BJ (cell line): ENCODE results near the gene PKHD1. TPM values are rescaled to one million over a fixed set of nuclear protein-coding genes. Genes with fewer than 3 reads are reported as not detected.

Experiments used
- CTCF ChIA-PET: fragments of 350-600 bp; formaldehyde crosslinking; extraction: SDS; loops from one replicate; lab custom pipeline; 2021; ENCODE audit warnings: antibody characterized with exemption, inconsistent platforms; lab: Yijun Ruan, JAX
- POLR2A ChIA-PET: fragments of 300-600 bp; sonication (Branson Sonifier 250); formaldehyde crosslinking; extraction: SDS; loops from one replicate; lab custom pipeline; 2021; ENCODE audit warnings: antibody characterized with exemption; lab: Charles Lee
- DNase-seq: peaks from one replicate; pipeline ENCODE4 v3.0.0-alpha.2; 2011; ENCODE audit warnings: low read depth
- H3K27me3 ChIP-seq: 2 replicates; pipeline ENCODE4 v1.6.0; 2011; ENCODE audit warnings: low read length; ENCODE audit not compliant: control insufficient read depth, insufficient read depth
- H3K36me3 ChIP-seq: 2 replicates; pipeline ENCODE4 v1.5.1; 2011; ENCODE audit warnings: low read length; ENCODE audit not compliant: control insufficient read depth, insufficient read depth
- H3K4me3 ChIP-seq: 2 replicates; pipeline ENCODE4 v1.5.1; 2011; ENCODE audit warnings: low read depth, mild to moderate bottlenecking, control low read depth, low read length
- polyA plus RNA-seq: library from polyadenylated mRNA; depleted of rRNA; stranded (reverse); fragments of >200 nt; gene quantifications from 2 replicates; pipeline ENCODE4 v1.2.3, GENCODE V29; 2011
- TF ChIP-seq, protein P1 (sequence below): IDR thresholded peaks from 2 replicates; pipeline ENCODE4 v1.5.1; 2011; ENCODE audit warnings: low read depth, mild to moderate bottlenecking, control low read depth, inconsistent platforms, low read length, moderate library complexity; ENCODE audit not compliant: insufficient read depth

The PKHD1 gene
- polyA plus RNA-seq, 1 experiment, result not detected

DNA sequence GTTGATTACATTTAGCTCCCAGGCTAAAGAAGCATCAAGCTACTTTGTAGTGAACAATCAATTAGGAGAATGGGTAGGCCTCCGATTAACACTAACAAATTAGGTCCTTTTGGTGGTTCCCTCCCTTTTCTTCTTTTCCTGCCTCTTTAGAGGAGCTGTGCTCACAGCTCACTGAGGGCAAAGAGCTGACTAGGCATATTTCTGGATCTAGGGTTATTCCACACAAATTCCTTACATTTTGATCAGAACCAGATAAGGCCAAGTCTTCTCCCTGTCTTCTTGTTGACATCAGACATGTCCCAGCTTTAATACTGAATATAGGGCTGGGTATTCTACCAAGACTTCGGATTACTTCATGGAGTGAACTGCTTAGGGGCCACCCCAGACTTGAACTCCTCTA lies 119.1 kb downstream of the PKHD1 start:
- Histone ChIP-seq H3K4me3 (no peak overlapping the region), H3K27me3 (no peaks in the 10 kb centered on the region), H3K36me3 (no peaks in the 10 kb centered on the region)
- TF ChIP-seq, protein P1, sequence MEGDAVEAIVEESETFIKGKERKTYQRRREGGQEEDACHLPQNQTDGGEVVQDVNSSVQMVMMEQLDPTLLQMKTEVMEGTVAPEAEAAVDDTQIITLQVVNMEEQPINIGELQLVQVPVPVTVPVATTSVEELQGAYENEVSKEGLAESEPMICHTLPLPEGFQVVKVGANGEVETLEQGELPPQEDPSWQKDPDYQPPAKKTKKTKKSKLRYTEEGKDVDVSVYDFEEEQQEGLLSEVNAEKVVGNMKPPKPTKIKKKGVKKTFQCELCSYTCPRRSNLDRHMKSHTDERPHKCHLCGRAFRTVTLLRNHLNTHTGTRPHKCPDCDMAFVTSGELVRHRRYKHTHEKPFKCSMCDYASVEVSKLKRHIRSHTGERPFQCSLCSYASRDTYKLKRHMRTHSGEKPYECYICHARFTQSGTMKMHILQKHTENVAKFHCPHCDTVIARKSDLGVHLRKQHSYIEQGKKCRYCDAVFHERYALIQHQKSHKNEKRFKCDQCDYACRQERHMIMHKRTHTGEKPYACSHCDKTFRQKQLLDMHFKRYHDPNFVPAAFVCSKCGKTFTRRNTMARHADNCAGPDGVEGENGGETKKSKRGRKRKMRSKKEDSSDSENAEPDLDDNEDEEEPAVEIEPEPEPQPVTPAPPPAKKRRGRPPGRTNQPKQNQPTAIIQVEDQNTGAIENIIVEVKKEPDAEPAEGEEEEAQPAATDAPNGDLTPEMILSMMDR, result no peak
- POLR2A ChIA-PET, result no interaction called here
- CTCF ChIA-PET, result interaction anchor here (0.8 to 1.1 kb wide), 2 partner anchors 18 to 80 kb away, joined by 3 to 4 read pairs; no protein-coding TSS in a partner anchor
- DNase-seq, result no peak

DNA sequence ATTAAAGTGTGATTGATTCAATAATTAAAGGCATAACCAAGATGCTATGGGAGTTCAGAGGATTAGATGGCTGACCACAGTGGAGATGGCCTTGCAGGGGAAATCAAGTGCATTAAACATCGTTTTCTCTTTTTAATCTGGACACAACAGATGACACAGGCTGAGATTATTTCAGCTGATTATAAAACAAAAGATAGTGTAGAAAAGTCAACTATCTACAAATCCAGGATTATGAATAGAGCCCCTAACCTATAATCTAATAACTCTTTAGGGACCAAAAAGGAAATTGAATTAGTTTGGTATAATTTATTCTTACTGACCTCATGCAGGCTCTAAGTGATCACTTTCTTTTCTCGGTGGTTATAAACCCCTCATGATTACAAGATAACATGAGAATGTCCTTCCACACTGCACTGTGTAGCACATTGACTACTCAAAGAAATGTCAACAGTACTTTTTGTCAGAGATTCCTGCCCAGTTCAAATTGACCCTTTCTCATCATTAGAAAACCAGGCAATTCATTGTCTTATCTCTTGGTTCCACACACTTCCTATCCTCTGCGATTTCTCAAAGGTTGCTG lies 122.1 kb downstream of the PKHD1 start:
- ChIA-PET CTCF (interaction anchor here (1.3 to 1.5 kb wide), 2 partner anchors 9 to 85 kb away, joined by 5 to 6 read pairs; no protein-coding TSS in a partner anchor), POLR2A (no interaction called here)
- TF ChIP-seq, protein P1, result no peak
- no peaks in the 10 kb centered on the region for H3K36me3 ChIP-seq
- H3K4me3 ChIP-seq, result no peak overlapping the region
- DNase-seq, result no peak
- no peaks in the 10 kb centered on the region for H3K27me3 ChIP-seq

DNA sequence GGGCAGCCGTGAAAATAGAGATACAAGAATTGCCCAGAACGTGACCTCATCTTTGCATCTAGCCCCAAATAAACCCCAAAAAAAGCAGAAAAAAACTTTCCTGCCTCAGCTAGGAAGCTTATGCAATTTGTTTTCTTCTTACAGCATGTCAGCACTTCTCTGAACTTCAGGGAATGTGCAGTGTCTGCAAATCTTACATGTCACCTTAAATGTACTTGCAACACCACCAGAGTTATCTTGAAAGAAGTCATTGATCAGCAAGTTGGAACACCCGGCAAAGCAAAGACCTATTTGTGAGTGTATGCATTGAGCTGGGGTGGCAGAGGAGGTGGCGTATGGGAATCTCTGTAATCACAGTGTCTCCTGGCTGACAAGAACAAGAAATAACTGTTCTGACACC lies 123.4 kb downstream of the PKHD1 start:
- TF ChIP-seq, protein P1, result no peak
- no peak overlapping the region for H3K4me3 ChIP-seq
- no peak for DNase-seq
- no peaks in the 10 kb centered on the region for H3K27me3 ChIP-seq
- CTCF ChIA-PET, result interaction anchor here (0.7 to 1.5 kb wide), 5 partner anchors 10 to 1172 kb away, joined by 3 to 6 read pairs (median 4); no protein-coding TSS in a partner anchor
- H3K36me3 ChIP-seq, result no peaks in the 10 kb centered on the region
- POLR2A ChIA-PET, result no interaction called here

DNA sequence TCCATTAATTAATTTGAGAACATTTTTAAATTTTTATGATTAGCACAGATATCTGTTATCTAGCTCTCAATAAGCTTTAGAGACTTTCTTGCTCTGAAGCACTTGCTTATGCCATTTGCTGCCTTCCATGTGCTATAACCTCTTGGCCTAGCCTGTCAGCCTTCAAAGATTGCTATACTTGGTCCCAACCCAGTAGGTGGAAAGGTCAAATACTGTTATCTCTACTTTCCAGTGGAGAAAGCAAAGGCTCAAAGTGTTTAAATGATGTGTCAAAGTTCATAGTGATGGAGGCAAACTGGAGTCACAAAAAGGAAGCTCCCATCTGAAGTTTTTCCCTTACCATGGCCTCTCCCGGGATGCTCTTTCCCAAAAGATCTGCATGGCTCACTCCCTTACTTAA lies 125.1 kb downstream of the PKHD1 start:
- no peak overlapping the region for H3K4me3 ChIP-seq
- no peak for DNase-seq
- CTCF ChIA-PET, result no interaction called here
- no peaks in the 10 kb centered on the region for H3K27me3 ChIP-seq
- no peaks in the 10 kb centered on the region for H3K36me3 ChIP-seq
- POLR2A ChIA-PET, result no interaction called here
- TF ChIP-seq, protein P1, result no peak

DNA sequence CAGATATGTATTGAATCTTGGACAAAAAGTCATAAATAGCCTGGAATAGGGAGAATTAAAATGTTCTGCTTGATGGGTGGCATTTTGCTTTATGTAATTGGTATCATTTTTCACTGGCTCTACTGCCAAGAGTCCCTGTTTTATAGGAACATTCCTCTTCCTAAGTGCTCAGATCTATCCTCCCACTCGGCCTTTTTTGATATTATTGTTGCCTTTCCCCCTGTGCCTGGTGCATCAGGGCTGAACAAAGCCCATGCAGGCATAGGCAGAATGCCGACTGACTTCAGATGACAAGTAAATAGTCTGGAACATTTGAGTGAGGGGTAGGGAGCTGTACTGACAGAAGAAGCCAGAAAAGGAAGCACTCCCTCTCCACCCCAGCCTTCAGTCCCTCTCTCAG lies 127.0 kb downstream of the PKHD1 start:
- no peaks in the 10 kb centered on the region for H3K27me3 ChIP-seq
- TF ChIP-seq, protein P1, result no peak
- no peak overlapping the region for H3K4me3 ChIP-seq
- ChIA-PET POLR2A (no interaction called here), CTCF (interaction anchor here (0.6 to 2.2 kb wide), 8 partner anchors 10 to 113 kb away, joined by 3 to 14 read pairs (median 3); no protein-coding TSS in a partner anchor)
- no peaks in the 10 kb centered on the region for H3K36me3 ChIP-seq
- no peak for DNase-seq
